PC-3 (cell line): ENCODE data around the gene RNF41.
"Not testable (repeated sequence)": the region's sequence is repeated elsewhere in the genome, so short reads cannot be mapped to it uniquely, and the experiment has no call there.

Source experiments
- CTCF ChIP-seq: fragments of 300-600 bp; sonication (generic); conservative IDR thresholded peaks from 2 replicates; pipeline ENCODE4 v1.5.1; 2017; ENCODE audit warnings: antibody characterized with exemption, low read depth, mild to moderate bottlenecking, low read length
- EZH2 ChIP-seq: fragments of 300-600 bp; sonication (generic); IDR thresholded peaks from one replicate; pipeline ENCODE4 v1.6.1; 2017; ENCODE audit warnings: antibody characterized with exemption, mild to moderate bottlenecking, low read length; ENCODE audit not compliant: unreplicated experiment

- not testable (repeated sequence) for TF ChIP-seq CTCF, EZH2
These were observed 44.5 kb upstream of the RNF41 start for GRCh38 chr12:56266068-56266692.
